DND-41 (cell line): Measurements from ENCODE around the gene CACUL1.

Experiments used
- EZH2 ChIP-seq: IDR thresholded peaks from 3 replicates; pipeline ENCODE4 v1.6.1; 2012; ENCODE audit warnings: borderline replicate concordance, low read depth, mild to moderate bottlenecking, moderate library complexity, low read length, inconsistent platforms; ENCODE audit not compliant: severe bottlenecking
- TF ChIP-seq, protein P1 (sequence below): IDR thresholded peaks from 2 replicates; pipeline ENCODE4 v1.5.1; 2012; ENCODE audit warnings: borderline replicate concordance, low read length, moderate library complexity, mild to moderate bottlenecking; ENCODE audit not compliant: poor library complexity, severe bottlenecking; ENCODE audit errors: extremely low read depth

DNA sequence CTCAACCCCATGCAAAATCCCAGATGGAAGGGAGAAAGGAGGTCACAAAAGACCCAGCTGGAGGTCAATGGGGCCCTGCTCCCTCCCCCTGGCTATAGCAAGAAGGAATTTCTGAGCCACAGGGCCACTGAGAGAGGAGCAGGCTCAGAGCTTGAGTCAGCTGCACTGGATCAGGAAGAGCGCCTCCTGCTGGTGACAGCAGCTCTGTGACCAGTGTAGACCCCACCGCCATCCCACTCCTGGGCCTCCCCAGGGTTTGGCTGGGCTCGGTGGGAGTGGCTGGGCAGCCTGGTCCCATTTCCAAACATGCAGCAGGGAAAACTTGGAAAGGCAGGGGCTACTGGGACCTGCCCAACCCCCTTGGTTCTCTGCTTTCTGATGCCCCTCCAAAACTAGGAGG lies 127.8 kb downstream of the CACUL1 start:
- no peak for TF ChIP-seq EZH2
- TF ChIP-seq, protein P1, sequence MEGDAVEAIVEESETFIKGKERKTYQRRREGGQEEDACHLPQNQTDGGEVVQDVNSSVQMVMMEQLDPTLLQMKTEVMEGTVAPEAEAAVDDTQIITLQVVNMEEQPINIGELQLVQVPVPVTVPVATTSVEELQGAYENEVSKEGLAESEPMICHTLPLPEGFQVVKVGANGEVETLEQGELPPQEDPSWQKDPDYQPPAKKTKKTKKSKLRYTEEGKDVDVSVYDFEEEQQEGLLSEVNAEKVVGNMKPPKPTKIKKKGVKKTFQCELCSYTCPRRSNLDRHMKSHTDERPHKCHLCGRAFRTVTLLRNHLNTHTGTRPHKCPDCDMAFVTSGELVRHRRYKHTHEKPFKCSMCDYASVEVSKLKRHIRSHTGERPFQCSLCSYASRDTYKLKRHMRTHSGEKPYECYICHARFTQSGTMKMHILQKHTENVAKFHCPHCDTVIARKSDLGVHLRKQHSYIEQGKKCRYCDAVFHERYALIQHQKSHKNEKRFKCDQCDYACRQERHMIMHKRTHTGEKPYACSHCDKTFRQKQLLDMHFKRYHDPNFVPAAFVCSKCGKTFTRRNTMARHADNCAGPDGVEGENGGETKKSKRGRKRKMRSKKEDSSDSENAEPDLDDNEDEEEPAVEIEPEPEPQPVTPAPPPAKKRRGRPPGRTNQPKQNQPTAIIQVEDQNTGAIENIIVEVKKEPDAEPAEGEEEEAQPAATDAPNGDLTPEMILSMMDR, result peak; percentile 50
